HG02852 (cell line): ENCODE measurements around the gene EIPR1.
"Not testable (repeated sequence)": the region's sequence is repeated elsewhere in the genome, so short reads cannot be mapped to it uniquely, and the experiment has no call there.

Experiments used
- ATAC-seq: cut with Tn5 transposase; IDR thresholded peaks from one replicate; pipeline ENCODE4 v1.9.1; 2021; ENCODE audit warnings: mild to moderate bottlenecking, moderate library complexity; ENCODE audit not compliant: unreplicated experiment

The EIPR1 gene

GRCh38 chr2:3361518-3362389 is 15.9 kb downstream of the EIPR1 start:
- no peak for ATAC-seq

- no peak for ATAC-seq
Observed at GRCh38 chr2:3357926-3358325, 19.7 kb downstream of the EIPR1 start.

DNA sequence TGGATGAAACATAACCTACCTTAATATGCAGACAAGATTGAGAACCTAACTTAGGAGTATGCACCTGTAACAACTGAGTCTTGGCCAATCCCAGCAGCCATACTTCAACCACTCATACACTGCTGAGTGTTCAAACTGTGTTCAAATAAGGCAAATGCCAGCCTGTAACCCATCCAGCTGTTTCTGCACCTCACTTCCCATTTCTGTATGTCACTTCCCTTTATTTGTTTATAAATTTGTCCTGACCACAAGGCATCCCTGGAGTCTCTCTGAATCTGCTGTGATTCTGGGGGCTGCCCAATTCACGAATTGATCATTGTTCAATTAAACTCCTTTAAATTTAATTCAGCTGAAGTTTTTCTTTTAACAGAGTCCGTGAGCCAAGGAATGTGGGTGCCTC is 20.2 kb downstream of the EIPR1 start:
- ATAC-seq = not testable (repeated sequence)

GRCh38 chr2:3356799-3357198 is 20.8 kb downstream of the EIPR1 start:
- ATAC-seq = no peak

DNA sequence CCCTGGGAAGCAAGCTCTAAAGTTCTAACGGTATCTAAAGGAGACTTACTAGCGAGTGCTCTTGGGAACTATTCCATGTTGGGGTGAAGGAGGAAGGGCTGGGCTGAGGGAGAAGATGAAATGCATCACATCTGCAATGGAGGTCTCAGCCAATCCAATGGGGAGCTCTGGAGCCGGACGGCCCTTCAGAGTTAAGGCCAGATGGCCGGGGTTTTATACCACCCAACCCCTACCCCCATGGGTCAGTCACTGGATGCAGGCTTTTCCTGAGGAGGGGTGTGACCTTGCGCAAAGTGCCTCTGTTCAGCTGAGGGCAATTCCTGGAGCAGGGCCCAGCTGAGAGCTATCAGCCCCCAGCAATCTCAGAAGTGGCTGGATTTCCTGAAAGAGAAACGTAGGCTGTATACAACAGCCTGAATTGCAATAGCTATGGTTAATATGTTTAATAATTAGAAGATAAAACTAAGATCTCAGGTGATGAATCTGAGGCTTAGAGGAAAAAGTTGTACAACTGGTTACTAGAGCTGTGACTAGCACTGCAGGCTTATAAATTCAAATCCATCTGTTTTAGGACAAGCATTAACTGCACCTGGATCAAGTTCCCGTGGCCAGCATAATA is 21.6 kb downstream of the EIPR1 start:
- ATAC-seq = no peak

GRCh38 chr2:3354986-3355385 is 22.6 kb downstream of the EIPR1 start:
- ATAC-seq = no peak

DNA sequence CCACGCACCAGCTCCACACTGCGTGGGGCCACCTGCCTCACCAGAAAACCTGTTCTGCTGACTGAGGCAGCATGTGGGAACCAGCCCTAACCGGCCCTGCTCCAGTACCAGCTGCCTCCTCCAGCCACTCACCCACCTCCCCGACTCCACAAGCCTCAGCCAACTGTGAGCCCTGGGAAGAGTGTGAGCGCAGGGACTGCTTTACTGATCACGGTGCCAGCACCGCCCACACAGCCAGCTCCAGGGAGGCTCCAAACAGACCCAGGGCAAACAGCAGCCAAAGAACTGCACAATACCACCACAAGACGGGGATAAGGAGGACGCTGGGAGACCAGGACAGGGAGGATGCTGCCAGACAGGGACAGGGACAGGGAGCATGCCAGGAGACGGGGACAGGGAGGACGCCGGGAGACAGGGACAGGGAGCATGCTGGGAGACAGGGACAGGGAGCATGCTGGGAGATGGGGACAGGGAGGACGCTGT is 28.4 kb downstream of the EIPR1 start:
- ATAC-seq = no peak

DNA sequence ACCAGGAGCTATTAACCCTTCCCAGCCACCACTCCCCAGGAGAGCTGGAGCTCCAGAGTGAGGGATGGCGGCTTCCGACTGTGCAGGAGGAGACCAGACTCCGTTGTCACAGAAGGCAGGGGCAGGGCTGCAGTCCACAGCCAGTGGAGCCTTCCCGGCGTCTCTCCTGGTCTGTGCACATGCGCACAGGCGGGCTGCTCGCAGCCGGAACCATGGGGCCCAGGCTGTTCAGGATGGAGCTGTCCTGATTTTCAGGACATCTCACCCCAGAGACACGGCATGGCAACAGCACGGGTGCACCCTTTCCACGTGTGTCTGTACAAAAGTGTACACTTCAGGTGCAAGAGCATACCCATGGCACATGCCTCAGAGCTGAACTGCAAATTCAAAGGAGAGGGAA is 28.9 kb downstream of the EIPR1 start:
- ATAC-seq = no peak

DNA sequence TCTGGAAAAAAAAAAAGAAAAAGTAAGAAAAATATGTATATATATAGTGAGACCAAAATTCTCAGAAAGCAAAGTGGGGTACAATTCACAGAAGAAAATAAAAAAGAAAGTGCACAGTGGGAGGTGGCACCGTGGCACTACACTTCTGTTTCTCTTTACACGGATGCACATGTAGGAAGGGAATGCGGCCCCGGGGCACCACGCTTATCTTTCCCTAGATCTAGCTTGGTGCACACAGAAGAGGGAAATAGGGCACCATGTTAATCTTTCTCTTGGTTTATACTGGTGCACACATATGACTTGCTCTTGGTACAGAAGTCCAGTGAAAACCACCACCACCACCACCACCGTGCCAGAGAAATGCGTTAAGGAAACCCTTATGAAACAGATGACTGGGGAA is 32.0 kb downstream of the EIPR1 start:
- no peak for ATAC-seq

DNA sequence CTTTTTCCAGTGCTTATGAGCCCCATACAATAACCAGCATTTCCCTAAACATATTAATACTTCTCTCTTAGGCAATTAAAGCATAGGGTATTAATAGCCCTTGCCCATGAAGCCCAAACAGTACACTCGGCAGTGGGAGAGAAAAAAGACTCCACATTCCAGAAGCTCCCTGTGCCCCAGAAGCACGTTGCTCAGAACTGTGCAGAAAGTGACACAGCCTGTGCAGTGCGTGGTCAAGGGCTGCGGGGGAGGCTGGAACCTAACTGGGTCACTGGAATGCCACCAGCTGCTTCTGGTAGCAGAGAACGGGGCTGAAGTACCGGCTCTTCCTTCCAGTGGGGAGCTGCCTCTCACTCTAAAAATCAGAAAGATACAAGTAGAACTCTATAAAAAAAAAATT is 32.7 kb downstream of the EIPR1 start:
- no peak for ATAC-seq

DNA sequence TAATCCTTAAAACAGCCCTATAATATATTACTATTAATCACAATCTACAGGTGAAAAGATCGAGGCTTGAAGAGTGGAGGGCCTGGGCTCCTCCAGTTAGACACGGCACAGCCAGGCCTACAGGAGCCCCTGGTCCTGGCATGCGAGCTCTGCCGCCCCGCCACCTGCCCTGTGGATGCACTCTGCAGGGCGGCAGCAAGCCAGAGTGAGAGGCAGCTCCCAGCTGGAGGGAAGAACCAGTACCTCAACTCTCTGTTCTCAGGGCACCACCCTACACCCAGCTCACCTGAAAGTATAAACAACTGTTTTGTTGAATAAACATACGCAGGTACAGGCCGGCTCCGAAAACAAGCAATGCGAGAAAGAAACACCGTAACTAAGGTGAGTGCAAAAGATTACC is 34.6 kb downstream of the EIPR1 start:
- no peak for ATAC-seq

DNA sequence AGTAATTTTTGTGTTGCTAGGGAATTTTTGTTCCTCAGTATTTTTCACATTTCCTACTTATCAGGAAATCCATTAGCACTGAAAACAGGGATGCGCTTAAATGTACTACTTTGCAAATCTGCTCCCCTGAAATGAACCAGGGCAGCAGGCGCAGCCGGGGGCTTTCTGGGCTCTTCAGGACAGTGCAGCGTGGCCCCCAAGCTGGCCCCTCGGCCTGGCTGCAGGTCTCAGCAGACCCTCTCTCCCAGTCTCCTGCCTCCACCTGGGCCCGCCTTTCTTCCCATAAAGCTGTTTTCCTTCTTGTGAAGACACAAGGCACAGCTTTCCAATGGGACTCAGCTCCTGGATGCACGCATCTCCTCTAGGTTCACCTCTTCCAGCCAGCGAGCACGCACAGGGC is 35.3 kb downstream of the EIPR1 start:
- ATAC-seq = no peak

- no peak for ATAC-seq
Observed at GRCh38 chr2:3341336-3341735, 36.3 kb downstream of the EIPR1 start.

GRCh38 chr2:3340144-3340543 is 37.5 kb downstream of the EIPR1 start:
- no peak for ATAC-seq

GRCh38 chr2:3338340-3338739 is 39.3 kb downstream of the EIPR1 start:
- ATAC-seq = no peak

DNA sequence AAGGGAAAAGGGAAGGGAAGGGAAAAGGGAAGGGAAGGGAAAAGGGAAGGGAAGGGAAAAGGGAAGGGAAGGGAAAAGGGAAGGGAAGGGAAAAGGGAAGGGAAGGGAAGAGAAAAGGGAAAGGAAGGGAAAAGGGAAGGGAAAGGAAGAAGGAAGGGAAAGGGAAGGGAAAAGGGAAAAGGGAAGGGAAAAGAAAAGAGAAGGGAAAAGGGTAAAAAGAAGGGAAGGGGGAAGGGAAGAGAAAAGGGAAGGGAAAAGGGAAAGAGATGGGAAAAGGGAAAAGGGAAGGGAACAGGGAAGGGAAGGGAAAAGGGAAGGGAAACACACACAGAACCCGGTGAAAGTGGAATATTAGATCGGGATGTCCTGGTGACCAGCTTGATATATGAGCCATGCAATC is 40.8 kb downstream of the EIPR1 start:
- ATAC-seq = no peak

DNA sequence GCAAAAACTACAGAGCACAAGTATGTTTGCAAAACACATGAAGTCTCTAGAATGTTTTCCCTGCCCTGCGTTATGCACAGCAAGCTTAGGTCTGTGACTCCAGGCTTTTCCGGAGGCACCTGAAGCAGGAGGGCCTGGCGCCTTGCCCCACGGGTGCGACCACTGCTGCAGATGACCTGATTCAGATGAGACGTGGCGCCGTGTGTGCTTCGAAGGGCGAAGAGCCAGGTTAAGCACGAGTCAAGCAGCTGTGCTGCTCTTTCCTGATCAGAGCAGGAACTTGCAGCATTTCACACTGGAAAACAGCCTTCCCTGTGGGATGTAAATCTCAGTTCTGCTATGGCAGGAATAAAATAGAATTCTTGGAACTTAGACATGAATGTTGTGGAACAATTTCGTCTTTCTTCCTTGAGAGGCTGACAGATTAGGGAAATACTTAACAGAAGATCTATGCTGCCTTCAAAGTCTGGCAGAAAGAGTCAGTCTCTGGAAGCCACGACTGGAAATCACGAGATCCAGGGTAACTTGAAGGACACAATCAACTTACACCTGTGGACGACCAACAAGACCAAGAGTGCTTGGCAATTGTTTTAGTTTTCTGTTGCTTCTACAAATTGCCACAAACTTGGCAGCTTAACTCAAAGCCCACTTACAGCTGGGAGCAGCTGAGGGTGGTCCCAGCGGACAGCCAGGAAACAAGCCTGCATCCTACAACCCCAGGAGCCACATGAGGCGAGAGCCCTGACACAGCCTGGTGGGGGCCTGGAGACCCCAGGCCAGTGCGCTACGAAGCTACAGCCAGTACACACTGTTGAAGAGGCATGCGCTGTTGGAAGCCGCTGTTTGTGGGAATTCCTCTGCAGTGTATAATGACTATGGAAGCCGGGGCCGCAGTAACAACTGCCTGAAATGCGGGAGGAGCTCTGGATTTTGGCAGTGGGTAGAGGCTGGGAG is 42.9 kb downstream of the EIPR1 start:
- no peak for ATAC-seq

GRCh38 chr2:3332133-3332532 is 45.5 kb downstream of the EIPR1 start:
- no peak for ATAC-seq

DNA sequence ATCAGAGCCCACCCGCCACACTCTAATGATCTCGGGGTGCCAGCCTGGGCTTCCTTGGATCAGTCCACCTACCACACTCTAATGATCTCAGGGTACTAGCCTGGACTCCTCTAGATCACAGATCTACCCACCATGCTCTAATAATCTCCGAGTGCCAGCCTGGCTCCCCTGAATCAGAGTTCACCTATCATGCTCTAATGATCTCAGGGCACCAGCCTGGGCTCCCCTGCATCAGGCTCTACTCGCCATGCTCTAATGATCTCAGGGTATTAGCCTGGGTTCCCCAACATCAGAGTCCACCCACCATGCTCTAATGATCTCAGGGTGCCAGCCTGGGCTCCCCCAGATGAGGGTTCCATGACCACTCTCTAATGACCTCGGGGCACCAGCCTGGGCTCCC is 48.1 kb downstream of the EIPR1 start:
- ATAC-seq = no peak

DNA sequence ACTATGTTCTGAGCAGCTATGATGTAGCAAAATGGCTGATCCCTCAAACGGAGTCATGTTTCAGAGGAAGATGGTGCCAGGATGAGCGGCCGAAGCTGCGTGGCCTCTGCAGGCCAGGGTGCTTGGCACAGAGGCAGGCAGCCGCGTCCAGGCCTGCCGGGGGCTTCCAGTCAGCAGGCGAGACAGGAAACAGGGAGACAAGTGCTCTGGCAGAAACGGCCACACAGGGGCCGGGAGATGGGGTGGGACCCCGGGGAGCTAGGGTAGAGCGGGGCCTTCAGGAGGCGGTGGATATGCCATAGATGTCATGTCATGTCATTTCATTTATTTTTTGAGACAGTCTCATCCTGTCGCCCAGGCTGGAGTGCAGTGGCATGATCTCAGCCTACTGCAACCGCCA is 50.7 kb downstream of the EIPR1 start:
- ATAC-seq = no peak

GRCh38 chr2:3326182-3326537 is 51.5 kb downstream of the EIPR1 start:
- no peak for ATAC-seq
